A673 (cell line): ENCODE results near the gene METTL16.

ENCODE experiments used
- EZH2 ChIP-seq: fragments of 200-600 bp; sonication (generic); IDR thresholded peaks from 2 replicates; pipeline ENCODE4 v1.6.1; 2017; ENCODE audit warnings: borderline replicate concordance, low read depth, mild to moderate bottlenecking, mixed read lengths, antibody characterized with exemption, low read length; ENCODE audit not compliant: poor library complexity, severe bottlenecking
- TF ChIP-seq, protein P1 (sequence below): fragments of 300-800, 200-600 bp; sonication (generic); conservative IDR thresholded peaks from 2 replicates; pipeline ENCODE4 v1.5.1; 2017; ENCODE audit warnings: low read depth, mild to moderate bottlenecking, antibody characterized with exemption, low read length, moderate library complexity, mixed read lengths

DNA sequence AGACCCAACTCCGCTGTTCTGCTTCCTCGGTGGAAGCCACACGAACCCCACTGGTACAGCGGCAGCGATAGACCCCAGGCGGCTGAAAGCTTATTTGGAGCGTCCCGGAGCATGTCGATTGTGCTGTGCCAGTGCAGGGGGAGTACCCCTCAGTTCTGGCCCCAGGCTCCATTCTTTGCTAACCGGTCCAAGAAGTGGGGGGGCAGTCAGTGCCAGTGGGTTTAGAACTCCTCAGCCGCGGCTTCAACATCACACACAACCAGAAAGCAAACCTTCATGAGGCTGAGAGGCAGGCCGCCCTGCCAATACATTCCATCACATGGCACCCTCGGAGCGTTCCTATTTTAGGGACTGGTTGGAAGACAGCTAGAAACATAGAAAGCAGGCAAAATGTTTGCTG is 109.1 kb downstream of the METTL16 start:
- TF ChIP-seq, protein P1, sequence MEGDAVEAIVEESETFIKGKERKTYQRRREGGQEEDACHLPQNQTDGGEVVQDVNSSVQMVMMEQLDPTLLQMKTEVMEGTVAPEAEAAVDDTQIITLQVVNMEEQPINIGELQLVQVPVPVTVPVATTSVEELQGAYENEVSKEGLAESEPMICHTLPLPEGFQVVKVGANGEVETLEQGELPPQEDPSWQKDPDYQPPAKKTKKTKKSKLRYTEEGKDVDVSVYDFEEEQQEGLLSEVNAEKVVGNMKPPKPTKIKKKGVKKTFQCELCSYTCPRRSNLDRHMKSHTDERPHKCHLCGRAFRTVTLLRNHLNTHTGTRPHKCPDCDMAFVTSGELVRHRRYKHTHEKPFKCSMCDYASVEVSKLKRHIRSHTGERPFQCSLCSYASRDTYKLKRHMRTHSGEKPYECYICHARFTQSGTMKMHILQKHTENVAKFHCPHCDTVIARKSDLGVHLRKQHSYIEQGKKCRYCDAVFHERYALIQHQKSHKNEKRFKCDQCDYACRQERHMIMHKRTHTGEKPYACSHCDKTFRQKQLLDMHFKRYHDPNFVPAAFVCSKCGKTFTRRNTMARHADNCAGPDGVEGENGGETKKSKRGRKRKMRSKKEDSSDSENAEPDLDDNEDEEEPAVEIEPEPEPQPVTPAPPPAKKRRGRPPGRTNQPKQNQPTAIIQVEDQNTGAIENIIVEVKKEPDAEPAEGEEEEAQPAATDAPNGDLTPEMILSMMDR, result no peak
- TF ChIP-seq EZH2, result no peak
